ENCODE data around the gene PTPN11. TPM values are rescaled to one million over a fixed set of nuclear protein-coding genes. Genes with fewer than 3 reads are reported as not detected.

The PTPN11 gene
- polyA plus RNA-seq, 1 donor from 2014 or later: 92.5 TPM

DNA sequence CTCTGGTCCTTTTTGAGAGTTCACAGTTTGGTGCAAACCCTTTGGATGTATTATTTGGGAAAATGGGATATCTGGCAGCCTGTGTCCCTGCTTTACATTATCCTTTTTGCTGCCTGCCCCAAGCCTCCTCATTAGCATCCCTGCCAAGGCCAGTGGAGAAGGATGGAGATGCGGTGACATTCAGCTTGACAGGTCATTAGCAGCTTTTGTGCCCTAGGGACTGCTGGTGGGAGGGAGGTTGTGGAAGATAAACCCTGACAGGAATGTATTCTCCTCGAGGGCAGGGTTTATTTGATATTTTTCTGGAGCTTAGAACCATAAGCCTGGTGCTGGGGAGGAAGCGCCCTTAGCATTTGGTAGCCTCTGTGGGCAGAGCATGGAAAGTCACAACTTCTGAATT, 49.3 kb downstream of the PTPN11 start:
- Histone ChIP-seq H3K27ac (ENCODE audit: low read length) (no peak overlapping the region), H3K79me2 (replicated peaks; ENCODE audit: insufficient read depth, low read length) (no peaks in the 10 kb centered on the region), H3K4me3 (ENCODE audit: low read length) (no peak overlapping the region), H3K9me3 (ENCODE audit: low read length) (no peaks in the 10 kb centered on the region), H3K27me3 (ENCODE audit: insufficient read depth, low read depth, low read length) (no peaks in the 10 kb centered on the region), H3K9me2 (ENCODE audit: insufficient read depth, low read length) (no peaks in the 10 kb centered on the region), H4K20me1 (ENCODE audit: insufficient read depth) (no peaks in the 10 kb centered on the region), H3K36me3 (ENCODE audit: insufficient read depth, low read length) (no peaks in the 10 kb centered on the region), H2AFZ (ENCODE audit: low read depth, low read length) (no peak overlapping the region), H3K4me2 (ENCODE audit: low read length) (no peak overlapping the region), H3F3A (ENCODE audit: insufficient read depth, low read length, poor library complexity, severe bottlenecking) (no peaks in the 10 kb centered on the region), H3K9ac (ENCODE audit: low read length) (no peak overlapping the region)
- TF ChIP-seq, protein P1, sequence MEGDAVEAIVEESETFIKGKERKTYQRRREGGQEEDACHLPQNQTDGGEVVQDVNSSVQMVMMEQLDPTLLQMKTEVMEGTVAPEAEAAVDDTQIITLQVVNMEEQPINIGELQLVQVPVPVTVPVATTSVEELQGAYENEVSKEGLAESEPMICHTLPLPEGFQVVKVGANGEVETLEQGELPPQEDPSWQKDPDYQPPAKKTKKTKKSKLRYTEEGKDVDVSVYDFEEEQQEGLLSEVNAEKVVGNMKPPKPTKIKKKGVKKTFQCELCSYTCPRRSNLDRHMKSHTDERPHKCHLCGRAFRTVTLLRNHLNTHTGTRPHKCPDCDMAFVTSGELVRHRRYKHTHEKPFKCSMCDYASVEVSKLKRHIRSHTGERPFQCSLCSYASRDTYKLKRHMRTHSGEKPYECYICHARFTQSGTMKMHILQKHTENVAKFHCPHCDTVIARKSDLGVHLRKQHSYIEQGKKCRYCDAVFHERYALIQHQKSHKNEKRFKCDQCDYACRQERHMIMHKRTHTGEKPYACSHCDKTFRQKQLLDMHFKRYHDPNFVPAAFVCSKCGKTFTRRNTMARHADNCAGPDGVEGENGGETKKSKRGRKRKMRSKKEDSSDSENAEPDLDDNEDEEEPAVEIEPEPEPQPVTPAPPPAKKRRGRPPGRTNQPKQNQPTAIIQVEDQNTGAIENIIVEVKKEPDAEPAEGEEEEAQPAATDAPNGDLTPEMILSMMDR (IDR thresholded peaks at IDR 0.05; ENCODE audit: poor library complexity, severe bottlenecking): no peak
- TF ChIP-seq SMC3 (conservative IDR thresholded peaks at IDR 0.05; ENCODE audit: poor library complexity) (no peak), EP300 (conservative IDR thresholded peaks at IDR 0.05; ENCODE audit: poor library complexity, severe bottlenecking) (no peak), MXI1 (conservative IDR thresholded peaks at IDR 0.05; ENCODE audit: poor library complexity, severe bottlenecking) (no peak), RAD21 (conservative IDR thresholded peaks at IDR 0.05) (no peak)

DNA sequence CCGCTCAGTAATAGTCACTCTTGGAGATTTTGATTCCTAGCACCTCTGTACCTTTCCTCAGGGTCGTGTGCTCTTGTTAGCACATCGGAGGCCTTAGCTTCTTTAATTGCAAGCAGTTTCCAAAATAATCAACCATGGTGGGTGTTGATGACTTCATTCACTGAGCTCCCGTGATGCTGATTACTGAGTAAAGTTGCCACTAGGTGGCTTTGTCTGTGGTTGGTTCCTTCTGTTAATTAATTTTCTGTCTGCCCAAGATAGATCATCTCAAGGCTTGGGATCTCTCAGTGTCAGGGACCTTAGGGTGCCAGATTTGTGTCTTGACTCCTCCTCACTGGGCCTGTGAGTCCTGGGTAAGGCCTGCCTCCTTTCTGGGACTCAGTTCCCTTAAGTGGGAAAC, 54.3 kb downstream of the PTPN11 start:
- Histone ChIP-seq H3K4me2 (ENCODE audit: low read length) (no peak overlapping the region), H4K20me1 (ENCODE audit: insufficient read depth) (no peaks in the 10 kb centered on the region), H3K4me3 (ENCODE audit: low read length) (no peak overlapping the region), H3F3A (ENCODE audit: insufficient read depth, low read length, poor library complexity, severe bottlenecking) (no peaks in the 10 kb centered on the region), H3K27ac (ENCODE audit: low read length) (no peak overlapping the region), H3K36me3 (ENCODE audit: insufficient read depth, low read length) (peaks cover 7% of the 10 kb centered on the region), H3K79me2 (replicated peaks; ENCODE audit: insufficient read depth, low read length) (no peaks in the 10 kb centered on the region), H3K9me3 (ENCODE audit: low read length) (no peaks in the 10 kb centered on the region), H2AFZ (ENCODE audit: low read depth, low read length) (no peak overlapping the region), H3K9ac (ENCODE audit: low read length) (no peak overlapping the region), H3K27me3 (ENCODE audit: insufficient read depth, low read depth, low read length) (no peaks in the 10 kb centered on the region), H3K9me2 (ENCODE audit: insufficient read depth, low read length) (no peaks in the 10 kb centered on the region)
- TF ChIP-seq, protein P1 (IDR thresholded peaks at IDR 0.05; ENCODE audit: poor library complexity, severe bottlenecking): peak; percentile 17
- TF ChIP-seq POLR2AphosphoS5 (IDR thresholded peaks at IDR 0.05) (no peak), MXI1 (conservative IDR thresholded peaks at IDR 0.05; ENCODE audit: poor library complexity, severe bottlenecking) (no peak), EP300 (conservative IDR thresholded peaks at IDR 0.05; ENCODE audit: poor library complexity, severe bottlenecking) (no peak), EZH2 (IDR thresholded peaks at IDR 0.05; ENCODE audit: borderline replicate concordance, insufficient read depth, low read length, poor library complexity, severe bottlenecking) (no peak), RAD21 (conservative IDR thresholded peaks at IDR 0.05) (no peak), TAF1 (IDR thresholded peaks at IDR 0.05; ENCODE audit: low read depth) (no peak), SMC3 (conservative IDR thresholded peaks at IDR 0.05; ENCODE audit: poor library complexity) (peak; percentile 20)
- TF ChIP-seq, protein P2, sequence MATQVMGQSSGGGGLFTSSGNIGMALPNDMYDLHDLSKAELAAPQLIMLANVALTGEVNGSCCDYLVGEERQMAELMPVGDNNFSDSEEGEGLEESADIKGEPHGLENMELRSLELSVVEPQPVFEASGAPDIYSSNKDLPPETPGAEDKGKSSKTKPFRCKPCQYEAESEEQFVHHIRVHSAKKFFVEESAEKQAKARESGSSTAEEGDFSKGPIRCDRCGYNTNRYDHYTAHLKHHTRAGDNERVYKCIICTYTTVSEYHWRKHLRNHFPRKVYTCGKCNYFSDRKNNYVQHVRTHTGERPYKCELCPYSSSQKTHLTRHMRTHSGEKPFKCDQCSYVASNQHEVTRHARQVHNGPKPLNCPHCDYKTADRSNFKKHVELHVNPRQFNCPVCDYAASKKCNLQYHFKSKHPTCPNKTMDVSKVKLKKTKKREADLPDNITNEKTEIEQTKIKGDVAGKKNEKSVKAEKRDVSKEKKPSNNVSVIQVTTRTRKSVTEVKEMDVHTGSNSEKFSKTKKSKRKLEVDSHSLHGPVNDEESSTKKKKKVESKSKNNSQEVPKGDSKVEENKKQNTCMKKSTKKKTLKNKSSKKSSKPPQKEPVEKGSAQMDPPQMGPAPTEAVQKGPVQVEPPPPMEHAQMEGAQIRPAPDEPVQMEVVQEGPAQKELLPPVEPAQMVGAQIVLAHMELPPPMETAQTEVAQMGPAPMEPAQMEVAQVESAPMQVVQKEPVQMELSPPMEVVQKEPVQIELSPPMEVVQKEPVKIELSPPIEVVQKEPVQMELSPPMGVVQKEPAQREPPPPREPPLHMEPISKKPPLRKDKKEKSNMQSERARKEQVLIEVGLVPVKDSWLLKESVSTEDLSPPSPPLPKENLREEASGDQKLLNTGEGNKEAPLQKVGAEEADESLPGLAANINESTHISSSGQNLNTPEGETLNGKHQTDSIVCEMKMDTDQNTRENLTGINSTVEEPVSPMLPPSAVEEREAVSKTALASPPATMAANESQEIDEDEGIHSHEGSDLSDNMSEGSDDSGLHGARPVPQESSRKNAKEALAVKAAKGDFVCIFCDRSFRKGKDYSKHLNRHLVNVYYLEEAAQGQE (IDR thresholded peaks at IDR 0.05; ENCODE audit: borderline replicate concordance): no peak
